GM12892 (cell line): ENCODE results near the gene ZFP64.

Experiments used
- POLR2A ChIP-seq: IDR thresholded peaks from 2 replicates; pipeline ENCODE4 v1.6.1; 2011; ENCODE audit warnings: low read depth, low read length, control low read depth
- POLR2AphosphoS5 ChIP-seq: IDR thresholded peaks from 2 replicates; pipeline ENCODE4 v1.6.1; 2011; ENCODE audit warnings: low read depth, low read length, control low read depth

GRCh38 chr20:52130406-52130805 is 61.2 kb downstream of the ZFP64 start:
- TF ChIP-seq POLR2A (no peak), POLR2AphosphoS5 (no peak)
